H1 (cell line): Measurements from ENCODE around the gene SELENOF. TPM values are rescaled to one million over a fixed set of nuclear protein-coding genes. Genes with fewer than 3 reads are reported as not detected.
A peak's percentile ranks its signal among the peaks of the same experiment; 100 is the strongest.

Experiments
- CTCF ChIA-PET: fragments of 300-600 bp; sonication (Branson Sonifier 250); formaldehyde crosslinking; loops from one replicate; lab custom pipeline; 2021; ENCODE audit not compliant: partially characterized antibody; lab: Charles Lee
- POLR2A ChIA-PET: fragments of 300-600 bp; sonication (Branson Sonifier 250); formaldehyde crosslinking; loops from one replicate; lab custom pipeline; 2021; ENCODE audit warnings: inconsistent platforms; ENCODE audit not compliant: partially characterized antibody; lab: Charles Lee
- DNase-seq, 2 experiments: peaks; one replicate each; pipeline versions ENCODE4 v3.0.0 to v3.0.0-alpha.2; 2010 to 2022; ENCODE audit warnings: low spot score in 2 of 2, low read depth in 1 of 2, mixed read lengths in 1 of 2
- FAIRE-seq: peaks from 2 replicates; lab custom pipeline; 2011; peaks lifted over from hg19 to GRCh38; lab: Jason Lieb, UNC
- H2AFZ ChIP-seq: 2 replicates; pipeline ENCODE4 v1.8.1; 2012; ENCODE audit warnings: low read length, inconsistent platforms
- H2AK5ac ChIP-seq: 2 replicates; pipeline ENCODE4 v1.6.1; 2013; ENCODE audit warnings: low read depth, low read length
- H2BK120ac ChIP-seq: replicated peaks from 2 replicates; pipeline ENCODE3; 2013; ENCODE audit warnings: low read depth, low read length, inconsistent platforms
- H2BK12ac ChIP-seq: 2 replicates; pipeline ENCODE4 v1.6.1; 2013; ENCODE audit warnings: low read depth, low read length
- H2BK15ac ChIP-seq: 2 replicates; pipeline ENCODE4 v1.6.1; 2013; ENCODE audit warnings: low read length
- H2BK20ac ChIP-seq: 2 replicates; pipeline ENCODE4 v1.6.1; 2013; ENCODE audit warnings: low read length
- H2BK5ac ChIP-seq: 2 replicates; pipeline ENCODE4 v1.6.1; 2013; ENCODE audit warnings: low read depth, low read length
- H3K14ac ChIP-seq: 2 replicates; pipeline ENCODE4 v1.6.1; 2013; ENCODE audit warnings: inconsistent platforms; ENCODE audit not compliant: insufficient read length
- H3K18ac ChIP-seq: 2 replicates; pipeline ENCODE4 v1.6.1; 2013; ENCODE audit warnings: low read length; ENCODE audit errors: extremely low read depth
- H3K23ac ChIP-seq: 2 replicates; pipeline ENCODE4 v1.6.1; 2013; ENCODE audit warnings: inconsistent platforms; ENCODE audit not compliant: insufficient read length
- H3K23me2 ChIP-seq: 2 replicates; pipeline ENCODE4 v1.6.1; 2013; ENCODE audit warnings: low read depth, low read length
- H3K27ac ChIP-seq: 2 replicates; pipeline ENCODE4 v1.6.1; 2011; ENCODE audit warnings: low read depth, low read length, inconsistent platforms
- H3K27me3 ChIP-seq, 4 experiments: replicated peaks in 1 of 4; 1 replicate in 1 of 4; 2 replicates in 3 of 4; pipeline versions ENCODE4 v1.6.1 to v1.8.1; 2011 to 2013; ENCODE audit warnings: low read length in 3 of 4, mild to moderate bottlenecking in 3 of 4, inconsistent platforms in 2 of 4, mixed read lengths in 2 of 4, moderate library complexity in 1 of 4; ENCODE audit not compliant: control insufficient read depth in 3 of 4, insufficient read depth in 3 of 4; ENCODE audit errors: extremely low read depth in 1 of 4
- H3K36me3 ChIP-seq, 4 experiments: 2 replicates each; pipeline versions ENCODE4 v1.6.1 to v1.8.1; 2011 to 2013; ENCODE audit warnings: mild to moderate bottlenecking in 4 of 4, low read length in 3 of 4, moderate library complexity in 2 of 4, control low read depth in 1 of 4, inconsistent platforms in 1 of 4; ENCODE audit not compliant: insufficient read depth in 4 of 4, control insufficient read depth in 2 of 4
- H3K4ac ChIP-seq: replicated peaks from 2 replicates; pipeline ENCODE3; 2013; ENCODE audit warnings: low read length, low read depth, mixed read lengths, inconsistent platforms; ENCODE audit not compliant: insufficient read length
- H3K4me1 ChIP-seq, 4 experiments: replicated peaks in 1 of 4; 1 replicate in 1 of 4; 2 replicates in 3 of 4; pipeline versions ENCODE4 v1.6.1 to v1.8.1; 2011 to 2013; ENCODE audit warnings: low read length in 3 of 4, inconsistent platforms in 2 of 4, mixed read lengths in 1 of 4; ENCODE audit not compliant: insufficient read depth in 4 of 4, control insufficient read depth in 3 of 4
- H3K4me2 ChIP-seq, 2 experiments: 2 replicates each; pipeline versions ENCODE4 v1.6.1 to v1.8.1; 2011 to 2013; ENCODE audit warnings: low read depth in 2 of 2, low read length in 2 of 2, control low read depth in 1 of 2, inconsistent platforms in 1 of 2, mild to moderate bottlenecking in 1 of 2; ENCODE audit not compliant: insufficient read depth in 1 of 2
- H3K4me3 ChIP-seq, 4 experiments: fragments of 200-600, 300-600 bp in 1 of 4; sonication (generic), shearing (Covaris generic), sonication (Bioruptor Twin) in 1 of 4; 2 replicates each; pipeline versions ENCODE4 v1.5.1 to v1.8.1; 2011 to 2016; ENCODE audit warnings: low read length in 4 of 4, low read depth in 3 of 4, control low read depth in 2 of 4, inconsistent platforms in 2 of 4, mild to moderate bottlenecking in 2 of 4, mixed read lengths in 1 of 4, moderate library complexity in 1 of 4; ENCODE audit not compliant: insufficient read depth in 2 of 4; ENCODE audit errors: extremely low read depth in 1 of 4
- H3K56ac ChIP-seq: replicated peaks from 2 replicates; pipeline ENCODE3; 2013; ENCODE audit warnings: low read depth, mild to moderate bottlenecking, mixed read lengths, low read length, inconsistent platforms; ENCODE audit not compliant: insufficient read length
- H3K79me1 ChIP-seq: 2 replicates; pipeline ENCODE4 v1.6.1; 2013; ENCODE audit warnings: low read depth, low read length, control low read depth
- H3K79me2 ChIP-seq, 2 experiments: 2 replicates each; pipeline versions ENCODE4 v1.6.1 to v1.8.1; 2012 to 2013; ENCODE audit warnings: low read length in 2 of 2, mild to moderate bottlenecking in 2 of 2, inconsistent platforms in 1 of 2; ENCODE audit not compliant: insufficient read depth in 2 of 2, control insufficient read depth in 1 of 2
- H3K9ac ChIP-seq, 4 experiments: replicated peaks in 1 of 4; 1 replicate in 1 of 4; 2 replicates in 3 of 4; pipeline versions ENCODE4 v1.6.1 to v1.8.1; 2011 to 2013; ENCODE audit warnings: low read depth in 3 of 4, low read length in 3 of 4, control low read depth in 2 of 4, mild to moderate bottlenecking in 2 of 4, moderate library complexity in 2 of 4, inconsistent platforms in 1 of 4; ENCODE audit errors: extremely low read depth in 1 of 4
- H3K9me3 ChIP-seq, 2 experiments: 2 replicates each; pipeline versions ENCODE4 v1.6.1 to v1.8.1; 2012 to 2013; ENCODE audit warnings: mild to moderate bottlenecking in 2 of 2, moderate library complexity in 2 of 2, control low read depth in 1 of 2, inconsistent platforms in 1 of 2, low read depth in 1 of 2, low read length in 1 of 2, mixed read lengths in 1 of 2; ENCODE audit not compliant: insufficient read depth in 2 of 2
- H4K20me1 ChIP-seq, 2 experiments: replicated peaks in 1 of 2; 2 replicates each; pipeline versions ENCODE3 to v1.8.1; 2011 to 2013; ENCODE audit warnings: inconsistent platforms in 2 of 2, low read length in 2 of 2, mild to moderate bottlenecking in 1 of 2; ENCODE audit not compliant: insufficient read depth in 2 of 2, control insufficient read depth in 1 of 2
- H4K5ac ChIP-seq: 2 replicates; pipeline ENCODE4 v1.6.1; 2013; ENCODE audit warnings: low read length, low read depth, mixed read lengths, inconsistent platforms; ENCODE audit not compliant: insufficient read length
- H4K8ac ChIP-seq: 2 replicates; pipeline ENCODE4 v1.8.0; 2013; ENCODE audit warnings: mild to moderate bottlenecking, moderate library complexity, low read length, inconsistent platforms; ENCODE audit not compliant: insufficient read depth; ENCODE audit errors: extremely low read depth
- H4K91ac ChIP-seq: replicated peaks from 2 replicates; pipeline ENCODE3; 2013; ENCODE audit warnings: low read length, mixed read lengths, inconsistent platforms; ENCODE audit not compliant: insufficient read length
- KDM1A ChIP-seq: fragments of 200-600, 300-600 bp; sonication (generic); IDR thresholded peaks from 2 replicates; pipeline ENCODE4 v1.7.1; 2016; ENCODE audit warnings: mild to moderate bottlenecking, low read length, borderline replicate concordance
- RFX5 ChIP-seq: IDR thresholded peaks from 2 replicates; pipeline ENCODE4 v1.6.1; 2011; ENCODE audit warnings: low read depth, low read length, improper control_type of control experiment, borderline replicate concordance
- SP1 ChIP-seq: IDR thresholded peaks from 2 replicates; pipeline ENCODE4 v1.6.1; 2011; ENCODE audit warnings: low read depth, low read length
- SRF ChIP-seq: IDR thresholded peaks from 2 replicates; pipeline ENCODE4 v1.6.1; 2011; ENCODE audit warnings: mild to moderate bottlenecking, low read depth, low read length, moderate library complexity
- SUZ12 ChIP-seq: fragments of 200-600 bp; sonication (generic); IDR thresholded peaks from 2 replicates; pipeline ENCODE4 v1.6.1; 2012; ENCODE audit warnings: mild to moderate bottlenecking, inconsistent platforms, low read length, moderate library complexity, mixed read lengths
- TCF12 ChIP-seq: IDR thresholded peaks from 2 replicates; pipeline ENCODE4 v1.6.1; 2011; ENCODE audit warnings: low read depth, mild to moderate bottlenecking, low read length
- WGBS, 2 experiments: shearing (Covaris generic) in 1 of 2; methylation state at CpG; one replicate each; pipeline versions ENCODE4 v1.1.6 to v1.1.7; 2013 to 2015; ENCODE audit warnings: low lambda C conversion rate in 2 of 2, mixed read lengths in 2 of 2, inconsistent platforms in 1 of 2, low coverage in 1 of 2, missing lambda C conversion rate in 1 of 2; ENCODE audit not compliant: insufficient replicate concordance in 2 of 2, insufficient coverage in 1 of 2, insufficient read length in 1 of 2; ENCODE audit errors: extremely low coverage in 1 of 2, missing lambda C conversion rate in 1 of 2; 5-methylcytosine and 5-hydroxymethylcytosine counted together
- polyA plus RNA-seq, 7 experiments: library from polyadenylated mRNA; depleted of rRNA in 3 of 7; stranded (reverse) in 5 of 7; unstranded in 2 of 7; fragments of >200 nt in 5 of 7; fragments of 200-250 nt in 2 of 7; gene quantifications; 1 replicate in 5 of 7; 2 replicates in 1 of 7; 4 replicates in 1 of 7; pipeline versions ENCODE4 v1.2.1 to v1.2.3, GENCODE V29; 2011 to 2013; ENCODE audit warnings: missing spikeins in 2 of 7, mixed read lengths in 2 of 7
- total RNA-seq: library from RNA; stranded (reverse); fragmentation: NEBNext Ultra II Directional; extraction: Animal tissue kit (Norgen Biotek cat#: 25700); gene quantifications from 2 replicates; pipeline ENCODE4 v1.2.1, GENCODE V29; 2021
- TF ChIP-seq, protein P1 (sequence below): IDR thresholded peaks from 2 replicates; pipeline ENCODE4 v1.6.1; 2011; ENCODE audit warnings: low read depth, mild to moderate bottlenecking, low read length; ENCODE audit not compliant: insufficient read depth

SELENOF gene
- total and polyA plus RNA-seq, 2 of the 8 experiments (the other 6 are each of a cell fraction or from before 2014, with no cell fraction given) = 70.7 to 163 TPM

- no peak overlapping the region for H3K23ac ChIP-seq
- FAIRE-seq (no peak), DNase-seq (no peak)
- no peak overlapping the region for H4K5ac ChIP-seq
- H2AK5ac ChIP-seq = no peak overlapping the region
- POLR2A ChIA-PET = no interaction called here
- H2BK20ac ChIP-seq = no peak overlapping the region
- H3K4me3 ChIP-seq = no peak overlapping the region
- peaks cover 5 to 32% (median 15%) of the 10 kb centered on the region in 4 experiments; a peak in 7 of 8 replicates for H3K36me3 ChIP-seq
- H3K79me2 ChIP-seq = peaks cover 21 to 98% of the 10 kb centered on the region in 2 experiments
- H3K4me2 ChIP-seq = no peak overlapping the region
- H3K27ac ChIP-seq = no peak overlapping the region
- no peaks in the 10 kb centered on the region for H3K79me1 ChIP-seq
- no peak overlapping the region for H3K18ac ChIP-seq
- WGBS, 2 experiments = 87% methylated on average over 2 of the region's 2 CpGs; no CpG with 5 or more reads in 1 of the 2 experiments
- CTCF ChIA-PET = no interaction called here
- no peak overlapping the region for H2AFZ ChIP-seq
- H2BK5ac ChIP-seq = no peak overlapping the region
- H3K56ac ChIP-seq = no peak overlapping the region
- peaks cover 7 to 13% of the 10 kb centered on the region in 2 experiments for H4K20me1 ChIP-seq
- no peak overlapping the region for H3K14ac ChIP-seq
- H3K9ac ChIP-seq = peak overlapping the region in 1 of 4 experiments; percentile 34; a peak in 1 of 7 replicates
- H3K27me3 ChIP-seq = no peaks in the 10 kb centered on the region
- no peaks in the 10 kb centered on the region; a peak in 1 of 7 replicates for H3K4me1 ChIP-seq
- no peaks in the 10 kb centered on the region for H3K23me2 ChIP-seq
- H4K91ac ChIP-seq = no peak overlapping the region
- H3K4ac ChIP-seq = no peak overlapping the region
- TF ChIP-seq SRF (no peak), KDM1A (no peak), RFX5 (no peak), SUZ12 (no peak), TCF12 (no peak), SP1 (no peak)
- TF ChIP-seq, protein P1, sequence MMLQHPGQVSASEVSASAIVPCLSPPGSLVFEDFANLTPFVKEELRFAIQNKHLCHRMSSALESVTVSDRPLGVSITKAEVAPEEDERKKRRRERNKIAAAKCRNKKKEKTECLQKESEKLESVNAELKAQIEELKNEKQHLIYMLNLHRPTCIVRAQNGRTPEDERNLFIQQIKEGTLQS = no peak
- H2BK12ac ChIP-seq = no peak overlapping the region
- H2BK15ac ChIP-seq = no peak overlapping the region
- no peaks in the 10 kb centered on the region for H3K9me3 ChIP-seq
- H2BK120ac ChIP-seq = no peak overlapping the region
- H4K8ac ChIP-seq = no peak overlapping the region
These were observed 7.5 kb downstream of the SELENOF start for GRCh38 chr1:86906419-86906818.
